GM12873 (cell line): ENCODE measurements around the gene CRIP1.

ENCODE experiments used
- CTCF ChIP-seq: IDR thresholded peaks from 2 replicates; pipeline ENCODE4 v1.5.1; 2012; ENCODE audit warnings: low read depth, mild to moderate bottlenecking, moderate library complexity, low read length, control low read depth; ENCODE audit not compliant: insufficient read depth; ENCODE audit errors: missing control alignments

Gene CRIP1

GRCh38 chr14:105473033-105473676 lies 13.5 kb upstream of the CRIP1 start:
- TF ChIP-seq CTCF = no peak

GRCh38 chr14:105473677-105474482 lies 12.8 kb upstream of the CRIP1 start:
- no peak for TF ChIP-seq CTCF

GRCh38 chr14:105474483-105475268 lies 12.0 kb upstream of the CRIP1 start, which contains the start of gene CRIP2:
TSS of gene CRIP2 (plus strand) at chr14:105474821. CDS start at chr14:105474863, 42 bp downstream.
- TF ChIP-seq CTCF = no peak

- no peak for TF ChIP-seq CTCF
These were observed 11.2 kb upstream of the CRIP1 start for GRCh38 chr14:105475269-105476096.

- TF ChIP-seq CTCF = no peak
These were observed 10.4 kb upstream of the CRIP1 start for GRCh38 chr14:105476097-105476830.

GRCh38 chr14:105476831-105477659 lies 9.6 kb upstream of the CRIP1 start:
- no peak for TF ChIP-seq CTCF
